Suppressor macrophage (primary cell): ENCODE results near the gene PCF11.
A peak's percentile ranks its signal among the peaks of the same experiment; 100 is the strongest.

Experiments
- DNase-seq, 4 experiments: peaks; one replicate each; pipeline ENCODE4 v3.0.0-alpha.2; 2020 to 2022

PCF11 gene

GRCh38 chr11:83152264-83152663 is 4.7 kb upstream of the PCF11 start:
- no peak for DNase-seq

- DNase-seq, result peak; percentile 38 to 66 (median 53)
These were observed 3.2 kb upstream of the PCF11 start for GRCh38 chr11:83153764-83154163.

DNA sequence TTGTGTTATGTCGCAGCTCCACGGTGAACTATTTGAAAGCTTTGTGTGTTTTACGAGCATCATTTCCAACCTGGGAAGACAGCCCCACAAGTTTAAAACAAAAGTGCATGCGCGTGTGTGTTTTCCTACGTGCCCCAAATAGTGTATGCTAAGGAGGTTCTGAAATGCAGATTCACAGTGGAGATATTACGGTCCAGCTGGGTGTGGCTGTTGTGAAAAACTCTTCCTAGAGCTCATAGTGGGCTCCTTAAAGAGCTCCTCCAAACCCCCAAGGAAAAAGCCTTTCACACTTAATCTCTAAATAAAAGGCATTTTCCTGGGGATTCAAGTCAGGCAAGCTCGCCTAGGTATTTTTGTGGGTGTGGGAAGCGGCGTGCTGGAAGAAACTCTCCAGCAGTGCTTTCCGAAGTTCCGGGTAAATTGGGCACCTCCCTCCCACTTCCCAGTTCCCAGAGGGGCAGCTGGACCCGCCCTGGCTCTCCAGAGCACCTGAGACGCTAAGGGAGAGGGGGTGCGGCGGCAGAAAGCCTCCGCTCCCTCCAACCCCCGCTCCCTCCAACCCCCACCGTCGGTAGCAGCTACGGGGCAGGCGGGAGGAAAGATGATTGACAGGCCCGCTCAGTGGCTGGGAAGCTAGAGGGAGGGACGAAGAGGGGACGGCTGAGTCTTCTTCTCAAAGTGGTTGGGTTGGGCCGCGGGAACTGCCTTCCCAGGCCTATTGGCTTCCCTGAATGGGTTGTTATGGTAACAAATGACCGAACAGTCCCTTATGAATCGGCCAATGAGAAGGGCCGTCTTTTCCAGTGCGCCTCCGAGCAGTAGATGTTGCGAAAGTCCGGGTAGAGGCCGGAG is 561 bp upstream of the PCF11 start:
- DNase-seq, result peak; percentile 98 to 100 (median 100)

GRCh38 chr11:83157594-83158356 is 844 bp downstream of the PCF11 start:
- peak; percentile 65 to 78 (median 77) for DNase-seq

DNA sequence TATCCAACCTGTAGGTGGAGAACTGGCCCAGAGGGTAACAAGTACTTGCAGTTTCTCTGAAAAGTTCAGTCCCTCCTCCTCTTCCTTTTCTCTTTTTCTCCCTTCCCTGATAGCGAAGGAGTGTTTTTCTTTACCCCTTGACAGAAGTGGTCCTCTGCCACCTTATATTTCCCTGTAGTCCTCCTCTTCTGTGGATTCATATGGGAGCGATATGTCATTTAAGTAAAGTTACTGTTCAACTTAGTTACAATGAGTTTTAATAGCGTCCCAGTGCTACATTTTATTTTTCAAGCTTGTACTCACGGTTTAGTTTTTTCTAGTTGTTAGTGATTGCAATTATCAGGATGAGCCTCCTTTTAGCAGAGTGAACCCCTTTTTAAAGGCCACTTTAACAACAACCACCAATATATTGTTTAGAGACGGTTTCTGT is 1.4 kb downstream of the PCF11 start:
- no peak for DNase-seq

DNA sequence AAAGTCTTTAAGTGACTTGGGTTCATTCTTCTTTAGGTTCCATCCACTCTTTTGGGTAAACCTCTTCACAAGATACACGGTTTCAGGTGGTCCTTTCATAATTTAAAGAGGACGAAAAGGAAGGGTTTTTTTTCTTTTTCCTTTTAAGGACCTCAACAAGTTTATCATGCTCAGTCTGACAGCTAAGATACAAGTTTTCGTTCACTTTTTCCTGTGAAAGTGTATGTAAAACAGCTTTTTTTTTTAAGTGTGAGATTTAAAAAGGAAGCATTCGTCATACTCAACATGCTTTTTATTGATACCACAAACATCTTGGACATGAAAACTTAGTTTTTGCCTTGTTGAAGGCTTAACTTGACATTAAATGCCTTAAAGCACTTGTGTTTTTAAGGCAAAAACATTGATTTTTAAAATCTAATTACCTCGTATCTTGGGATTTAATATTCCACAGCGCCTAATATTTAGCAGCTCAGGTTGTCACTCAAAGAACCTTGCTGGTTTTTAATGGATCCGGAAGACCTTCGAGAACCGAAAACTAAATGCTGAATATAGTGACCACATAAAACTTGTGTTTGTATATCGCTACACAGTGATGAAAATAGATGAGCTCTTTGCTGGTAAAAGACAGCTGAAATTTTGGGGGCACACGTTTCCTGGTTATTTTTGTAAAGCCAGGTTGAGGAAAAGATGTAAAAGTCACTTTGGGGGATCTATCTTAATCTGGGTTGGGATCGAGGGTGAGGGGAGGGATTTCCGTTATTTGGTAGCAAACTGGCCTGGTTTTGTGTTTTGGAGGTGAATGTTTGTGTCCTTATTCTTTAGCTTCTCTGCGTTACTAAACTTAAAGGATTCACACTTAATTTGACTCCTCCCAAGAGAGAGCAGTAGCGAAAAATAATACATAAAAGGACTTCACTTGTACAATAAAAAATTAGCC is 2.3 kb downstream of the PCF11 start:
- DNase-seq, result no peak

DNA sequence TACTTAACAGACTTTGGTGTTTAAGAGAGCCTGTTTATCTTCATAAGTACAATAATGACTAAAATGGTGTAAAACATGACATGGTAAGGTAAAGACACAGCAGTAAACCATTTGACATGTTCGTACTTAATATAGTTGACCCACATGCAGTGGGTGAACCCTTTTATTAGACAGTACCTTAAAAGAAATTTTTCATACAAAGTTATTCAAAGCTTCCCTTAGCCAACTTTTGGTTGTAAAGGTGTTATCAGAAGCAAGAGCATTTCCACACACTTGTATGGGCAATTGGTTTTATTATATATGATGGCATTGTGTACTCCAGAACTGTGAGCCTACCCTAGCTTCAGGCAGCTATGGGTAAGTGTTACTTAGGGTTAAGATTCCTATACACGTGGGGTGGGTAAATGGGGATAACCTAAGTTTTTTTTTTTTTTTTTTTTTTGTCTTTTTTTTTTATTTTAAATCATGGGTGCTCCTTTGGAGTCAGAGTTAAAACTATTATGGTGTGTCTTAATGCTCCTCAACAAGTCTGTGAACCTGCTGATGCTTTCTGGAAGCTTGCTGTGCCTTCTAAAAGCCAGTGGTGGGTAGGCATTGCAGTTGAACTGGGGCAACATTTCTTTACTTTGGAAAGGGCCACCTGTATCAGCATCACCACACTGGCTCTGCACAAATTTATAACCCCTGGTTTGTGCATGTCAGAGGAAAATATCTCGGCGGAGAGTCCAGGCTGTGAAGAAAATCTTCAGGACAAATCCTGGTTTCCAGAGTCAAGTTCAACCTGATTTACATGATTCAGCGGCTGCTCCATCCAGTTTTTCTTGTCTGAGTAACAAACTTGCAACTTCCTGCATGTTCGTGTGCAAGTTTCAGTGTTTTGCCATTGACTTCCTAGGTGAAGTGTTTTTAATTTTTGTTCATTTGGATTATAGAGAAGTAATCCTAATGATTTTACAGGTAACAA is 3.3 kb downstream of the PCF11 start:
- DNase-seq, result peak in 3 of 4 experiments; percentile 15 to 40 (median 38)

DNA sequence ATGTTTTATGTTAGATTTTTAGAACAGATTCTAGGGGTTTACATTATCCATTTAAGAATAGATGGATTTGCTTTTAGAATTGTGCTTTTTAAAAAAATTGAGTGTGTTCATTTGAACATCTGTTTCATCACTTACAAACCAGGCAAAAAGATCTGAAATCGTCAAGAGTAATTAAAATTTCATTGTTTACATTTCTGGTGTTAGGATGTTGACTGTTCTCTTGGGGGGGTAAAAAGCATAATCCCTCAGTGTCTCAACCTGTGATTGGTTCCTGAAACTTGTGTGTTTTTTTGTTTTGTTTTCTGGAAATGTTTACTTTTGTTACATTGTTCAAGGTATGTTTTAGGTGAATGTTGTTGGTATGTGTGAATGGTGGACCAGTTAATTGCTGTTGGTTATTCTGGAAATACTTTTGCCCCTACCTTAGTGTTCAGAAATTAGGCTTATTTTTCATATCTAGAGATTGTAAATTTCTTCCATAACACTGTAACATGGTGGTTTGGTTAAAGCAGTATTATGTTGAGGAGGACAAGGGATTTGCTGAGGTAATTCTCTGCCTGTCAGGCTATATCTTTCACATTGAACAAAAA is 4.8 kb downstream of the PCF11 start:
- no peak for DNase-seq

- peak in 1 of 4 experiments; percentile 28 for DNase-seq
These were observed 5.4 kb downstream of the PCF11 start for GRCh38 chr11:83162377-83162776.

DNA sequence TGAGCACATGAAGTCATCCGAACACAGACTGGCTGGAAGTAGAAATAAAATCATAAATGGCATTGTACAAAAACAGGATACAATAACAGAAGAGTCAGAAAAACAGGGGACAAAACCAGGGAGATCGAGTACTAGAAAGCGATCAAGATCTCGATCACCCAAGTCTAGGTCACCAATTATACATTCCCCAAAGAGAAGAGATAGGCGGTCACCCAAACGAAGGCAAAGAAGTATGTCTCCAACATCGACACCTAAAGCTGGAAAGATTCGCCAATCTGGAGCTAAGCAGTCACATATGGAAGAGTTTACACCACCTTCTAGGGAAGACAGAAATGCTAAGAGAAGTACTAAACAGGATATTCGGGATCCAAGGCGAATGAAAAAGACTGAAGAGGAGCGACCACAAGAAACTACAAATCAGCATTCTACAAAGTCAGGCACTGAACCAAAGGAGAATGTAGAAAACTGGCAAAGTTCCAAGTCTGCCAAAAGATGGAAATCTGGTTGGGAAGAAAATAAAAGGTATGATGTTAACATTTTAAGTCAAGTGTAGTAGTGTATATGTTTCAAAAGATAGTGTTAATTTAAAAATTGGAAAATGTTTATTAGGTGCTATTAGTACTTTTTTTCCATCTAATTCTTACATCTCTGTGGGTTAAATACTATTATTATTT is 9.4 kb downstream of the PCF11 start:
- DNase-seq, result no peak

DNA sequence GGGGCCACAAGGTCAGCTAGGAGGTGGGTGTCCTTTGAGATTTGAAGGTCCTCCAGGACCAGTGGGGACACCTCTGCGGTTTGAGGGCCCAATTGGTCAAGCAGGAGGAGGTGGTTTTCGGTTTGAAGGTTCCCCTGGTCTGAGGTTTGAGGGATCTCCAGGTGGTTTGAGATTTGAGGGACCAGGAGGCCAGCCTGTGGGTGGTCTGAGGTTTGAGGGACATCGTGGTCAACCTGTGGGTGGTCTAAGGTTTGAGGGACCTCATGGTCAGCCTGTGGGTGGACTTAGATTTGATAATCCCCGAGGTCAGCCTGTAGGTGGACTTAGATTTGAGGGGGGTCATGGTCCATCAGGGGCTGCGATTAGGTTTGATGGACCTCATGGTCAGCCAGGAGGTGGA is 11.8 kb downstream of the PCF11 start:
- no peak for DNase-seq

DNA sequence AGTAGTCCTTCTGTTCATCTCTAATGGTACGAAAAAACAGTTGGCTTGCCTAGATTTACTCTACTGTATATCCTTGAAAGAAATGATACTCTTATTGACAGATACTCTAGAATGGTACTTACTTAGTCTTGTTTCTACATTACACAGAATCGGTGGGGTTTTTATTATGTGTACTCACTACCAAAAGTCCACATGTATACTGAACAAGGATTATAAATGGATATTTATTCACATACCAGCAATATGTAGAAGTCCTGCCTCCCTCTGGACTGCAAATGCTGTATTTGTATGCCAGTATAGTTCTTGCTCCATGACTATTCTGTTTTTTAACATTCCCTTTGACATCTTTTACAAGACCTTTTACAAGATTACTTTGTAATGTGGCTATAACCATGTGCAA is 13.9 kb downstream of the PCF11 start:
- DNase-seq, result no peak

DNA sequence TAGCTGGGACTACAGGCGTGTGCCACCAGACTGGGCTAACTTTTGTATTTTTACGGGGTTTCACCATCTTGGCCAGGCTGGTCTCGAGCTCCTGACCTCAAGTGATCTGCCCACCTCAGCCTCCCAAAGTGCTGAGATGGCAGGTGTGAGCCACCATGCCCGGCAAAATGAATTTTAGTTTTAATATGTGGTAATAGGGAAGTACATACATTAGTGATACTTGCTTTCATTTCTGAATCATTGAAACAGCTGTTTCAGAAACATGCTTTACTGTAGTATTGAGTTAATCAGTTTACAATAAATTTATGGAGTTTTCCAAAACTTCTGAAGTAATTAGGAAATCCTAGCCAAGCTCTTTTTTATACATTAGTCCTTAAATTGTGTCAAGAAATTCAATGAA is 15.6 kb downstream of the PCF11 start:
- DNase-seq, result no peak

GRCh38 chr11:83174008-83174407 is 17.1 kb downstream of the PCF11 start:
- peak in 2 of 4 experiments; percentile 59 to 68 for DNase-seq

GRCh38 chr11:83175815-83176214 is 18.9 kb downstream of the PCF11 start:
- no peak for DNase-seq

DNA sequence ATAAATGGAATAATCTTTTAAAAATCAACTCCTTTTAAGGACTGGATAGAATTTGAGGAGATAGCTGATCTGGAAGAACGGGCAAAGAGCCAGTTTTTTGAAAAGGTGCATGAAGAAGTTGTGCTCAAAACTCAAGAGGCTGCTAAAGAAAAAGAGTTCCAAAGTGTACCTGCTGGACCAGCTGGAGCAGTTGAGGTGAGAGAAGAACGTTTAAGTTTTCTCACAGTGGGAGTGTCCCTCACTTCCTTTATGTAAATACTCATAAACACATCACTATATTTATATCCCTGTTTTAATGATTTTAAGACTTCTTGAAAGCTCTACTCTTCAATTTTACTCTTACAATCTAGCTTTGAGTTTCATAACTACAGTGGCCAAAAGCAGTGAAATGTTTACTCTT is 24.9 kb downstream of the PCF11 start:
- DNase-seq, result no peak

GRCh38 chr11:83185767-83186166 is 28.8 kb downstream of the PCF11 start:
- no peak for DNase-seq

- DNase-seq, result no peak
These were observed 30.5 kb downstream of the PCF11 start for GRCh38 chr11:83187465-83187864.

DNA sequence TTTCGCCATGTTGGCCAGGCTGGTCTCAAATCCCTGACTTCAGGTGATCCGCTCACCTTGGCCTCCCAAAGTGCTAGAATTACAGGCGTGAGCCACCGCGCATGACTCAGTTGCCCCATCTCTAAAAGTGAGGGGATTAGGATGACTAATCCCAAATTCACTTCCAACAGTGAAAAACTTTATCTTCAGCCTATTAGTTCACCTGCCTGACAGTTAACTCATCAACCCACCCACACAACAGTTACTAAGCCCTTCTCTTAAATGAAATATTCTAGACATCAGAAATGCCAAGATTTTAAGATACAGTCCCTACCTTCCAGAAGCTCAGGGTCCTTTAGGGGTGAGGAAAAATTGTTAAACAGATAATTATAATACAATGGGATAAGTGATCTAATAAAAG is 34.6 kb downstream of the PCF11 start:
- no peak for DNase-seq

- DNase-seq, result no peak
These were observed 35.1 kb downstream of the PCF11 start for GRCh38 chr11:83191986-83192385.
